CD4-positive, CD25-positive, alpha-beta regulatory T cell (primary cell): ENCODE measurements around the gene ROBO1. TPM values are rescaled to one million over a fixed set of nuclear protein-coding genes. Genes with fewer than 3 reads are reported as not detected.

ENCODE experiments used
- ATAC-seq, 2 donors: fragments of 150-1000 bp; cut with Tn5 transposase; one replicate each; pipeline ENCODE4 v1.10.0; 2021; ENCODE audit warnings: low read depth in 2 of 2, moderate number of reproducible peaks in 2 of 2, moderate library complexity in 1 of 2
- DNase-seq, 3 donors: peaks; one replicate each; pipeline versions ENCODE4 v3.0.0 to v3.0.0-alpha.2; 2012 to 2022; ENCODE audit warnings: mixed read lengths in 1 of 3
- H3K27ac ChIP-seq: one replicate; pipeline ENCODE4 v1.7.0; 2013; ENCODE audit warnings: mild to moderate bottlenecking, low read length; ENCODE audit not compliant: insufficient read depth, poor library complexity, severe bottlenecking
- H3K27me3 ChIP-seq: one replicate; pipeline ENCODE4 v1.7.0; 2013; ENCODE audit warnings: low read length; ENCODE audit not compliant: control insufficient read depth, insufficient read depth
- H3K36me3 ChIP-seq: one replicate; pipeline ENCODE4 v1.7.0; 2013; ENCODE audit warnings: mild to moderate bottlenecking, low read length, moderate library complexity; ENCODE audit not compliant: control insufficient read depth, insufficient read depth
- H3K4me1 ChIP-seq: 2 replicates; pipeline ENCODE4 v1.7.0; 2013; ENCODE audit warnings: mild to moderate bottlenecking, low read length; ENCODE audit not compliant: insufficient read depth, control insufficient read depth, poor library complexity, severe bottlenecking
- H3K4me3 ChIP-seq: one replicate; pipeline ENCODE4 v1.7.0; 2013; ENCODE audit warnings: low read depth, mild to moderate bottlenecking, low read length, moderate library complexity
- H3K9me3 ChIP-seq, 2 experiments: 1 replicate in 1 of 2; 2 replicates in 1 of 2; pipeline ENCODE4 v1.7.0; 2013; ENCODE audit warnings: low read length in 2 of 2, mild to moderate bottlenecking in 1 of 2, moderate library complexity in 1 of 2; ENCODE audit not compliant: control insufficient read depth in 2 of 2
- H3K27ac Mint-ChIP-seq, 3 donors: one replicate each; pipeline ENCODE4 v1.8.0; 2020 to 2022; ENCODE audit warnings: mild to moderate bottlenecking in 3 of 3, mixed read lengths in 3 of 3, moderate library complexity in 2 of 3
- H3K27me3 Mint-ChIP-seq: one replicate; pipeline ENCODE4 v1.8.0; 2022; ENCODE audit warnings: mild to moderate bottlenecking, mixed read lengths
- H3K36me3 Mint-ChIP-seq: one replicate; pipeline ENCODE4 v1.8.0; 2020; ENCODE audit warnings: mixed read lengths
- H3K4me1 Mint-ChIP-seq, 4 donors: one replicate each; pipeline ENCODE4 v1.8.0; 2020 to 2022; ENCODE audit warnings: mixed read lengths in 4 of 4, mild to moderate bottlenecking in 1 of 4
- H3K4me3 Mint-ChIP-seq, 4 donors: one replicate each; pipeline ENCODE4 v1.8.0; 2020 to 2022; ENCODE audit warnings: mild to moderate bottlenecking in 4 of 4, mixed read lengths in 4 of 4, moderate library complexity in 3 of 4
- H3K9me3 Mint-ChIP-seq, 7 donors: one replicate each; pipeline ENCODE4 v1.8.0; 2020 to 2022; ENCODE audit warnings: mixed read lengths in 7 of 7, mild to moderate bottlenecking in 3 of 7, moderate library complexity in 2 of 7
- polyA plus RNA-seq, 4 donors: library from polyadenylated mRNA; unstranded; fragments of 300-500 nt; fragmentation: Illumina TruSeq; gene quantifications; one replicate each; pipeline ENCODE4 v1.2.3, GENCODE V29; 2021
- total RNA-seq: library from RNA; stranded (reverse); gene quantifications from one replicate; pipeline ENCODE4 v1.2.3, GENCODE V29; 2022

Gene ROBO1
- total and polyA plus RNA-seq, 5 donors from 2014 or later = not detected

DNA sequence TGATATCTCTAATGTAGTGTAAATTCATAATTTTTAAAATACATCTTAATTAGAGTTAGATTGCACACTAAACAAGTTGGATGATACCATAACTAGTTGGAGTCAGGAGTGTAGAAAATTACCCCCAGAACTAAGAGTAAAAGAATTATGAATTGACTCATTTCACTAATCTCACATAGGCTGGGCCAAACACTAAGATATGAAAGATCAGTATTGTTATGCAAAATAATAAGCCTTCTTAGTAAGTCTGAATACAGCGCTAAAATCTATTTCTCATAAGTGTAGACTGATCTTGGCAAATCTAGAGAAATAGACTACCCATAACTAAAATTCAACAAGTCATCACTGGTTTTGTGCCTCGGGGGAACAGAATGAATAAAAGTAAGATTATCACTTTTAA lies 979.0 kb downstream of the ROBO1 start:
- H3K9me3 Mint-ChIP-seq = peaks cover 0 to 15% (median 4%) of the 10 kb centered on the region in 7 donors
- no peaks in the 10 kb centered on the region for H3K4me1 Mint-ChIP-seq
- H3K4me3 Mint-ChIP-seq = no peak overlapping the region
- Histone ChIP-seq H3K4me1 (no peaks in the 10 kb centered on the region), H3K27ac (no peak overlapping the region), H3K36me3 (no peaks in the 10 kb centered on the region), H3K4me3 (no peak overlapping the region), H3K27me3 (no peaks in the 10 kb centered on the region), H3K9me3 (peaks cover 4 to 7% of the 10 kb centered on the region in 2 experiments)
- no peaks in the 10 kb centered on the region for H3K36me3 Mint-ChIP-seq
- ATAC-seq (no peak), DNase-seq (no peak)
- H3K27ac Mint-ChIP-seq = no peak overlapping the region
- H3K27me3 Mint-ChIP-seq = no peaks in the 10 kb centered on the region

DNA sequence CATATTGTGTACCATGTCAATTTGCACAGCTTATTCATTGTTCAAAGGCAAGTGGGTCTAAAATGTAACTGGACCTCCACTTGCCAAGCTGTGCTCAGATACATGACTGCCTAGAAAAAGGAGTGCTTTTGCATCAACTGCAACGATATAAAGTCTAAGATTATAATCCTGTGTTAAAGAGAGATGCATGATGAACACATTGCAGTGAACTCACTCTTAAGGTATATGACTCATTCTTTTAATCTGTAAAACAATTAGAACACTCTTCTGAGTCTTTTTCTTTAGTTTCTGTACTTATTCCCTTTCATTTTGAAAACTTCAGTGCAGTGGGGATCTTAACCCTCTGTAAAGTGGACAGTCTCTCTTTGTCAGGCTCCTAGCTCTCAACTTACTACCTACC lies 982.8 kb downstream of the ROBO1 start:
- no peak overlapping the region for H3K27ac Mint-ChIP-seq
- H3K27ac ChIP-seq = no peak overlapping the region
- H3K27me3 ChIP-seq = no peaks in the 10 kb centered on the region
- no peaks in the 10 kb centered on the region for H3K27me3 Mint-ChIP-seq
- no peaks in the 10 kb centered on the region for H3K36me3 ChIP-seq
- no peak overlapping the region for H3K4me3 Mint-ChIP-seq
- H3K9me3 ChIP-seq = peaks cover 0 to 3% of the 10 kb centered on the region in 2 experiments
- H3K9me3 Mint-ChIP-seq = peaks cover 0 to 17% (median 8%) of the 10 kb centered on the region in 7 donors
- no peaks in the 10 kb centered on the region for H3K4me1 Mint-ChIP-seq
- no peaks in the 10 kb centered on the region for H3K4me1 ChIP-seq
- DNase-seq = no peak
- no peak for ATAC-seq
- no peak overlapping the region for H3K4me3 ChIP-seq
- no peaks in the 10 kb centered on the region for H3K36me3 Mint-ChIP-seq

DNA sequence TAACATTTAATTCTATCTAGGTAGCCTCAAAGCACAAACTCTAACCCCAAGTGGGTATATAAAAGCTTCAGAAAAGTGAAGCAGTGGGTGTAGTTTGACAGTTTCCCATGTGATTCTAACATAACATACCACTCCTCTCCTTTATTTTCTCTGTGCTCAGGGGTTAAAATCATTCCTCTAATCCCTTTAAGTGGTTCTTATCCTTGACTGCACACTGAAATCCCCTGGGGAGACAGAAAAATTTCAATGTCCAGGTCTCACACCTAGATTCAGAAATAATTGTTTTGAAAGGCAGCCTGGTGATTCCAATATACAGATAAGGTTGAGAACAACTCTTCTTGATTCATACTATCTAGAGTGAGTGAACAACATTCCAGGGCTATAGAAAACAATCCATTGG lies 986.4 kb downstream of the ROBO1 start:
- peak overlapping the region in 1 of 4 donors; percentile 10 for H3K4me3 Mint-ChIP-seq
- H3K4me3 ChIP-seq = no peak overlapping the region
- H3K27ac Mint-ChIP-seq = no peak overlapping the region
- peaks cover 0 to 32% (median 12%) of the 10 kb centered on the region in 7 donors for H3K9me3 Mint-ChIP-seq
- H3K36me3 Mint-ChIP-seq = no peaks in the 10 kb centered on the region
- H3K9me3 ChIP-seq = peaks cover 0 to 3% of the 10 kb centered on the region in 2 experiments
- no peak for DNase-seq
- no peaks in the 10 kb centered on the region for H3K4me1 Mint-ChIP-seq
- no peaks in the 10 kb centered on the region for H3K4me1 ChIP-seq
- no peaks in the 10 kb centered on the region for H3K36me3 ChIP-seq
- no peaks in the 10 kb centered on the region for H3K27me3 ChIP-seq
- ATAC-seq = no peak
- H3K27ac ChIP-seq = no peak overlapping the region
- no peaks in the 10 kb centered on the region for H3K27me3 Mint-ChIP-seq

DNA sequence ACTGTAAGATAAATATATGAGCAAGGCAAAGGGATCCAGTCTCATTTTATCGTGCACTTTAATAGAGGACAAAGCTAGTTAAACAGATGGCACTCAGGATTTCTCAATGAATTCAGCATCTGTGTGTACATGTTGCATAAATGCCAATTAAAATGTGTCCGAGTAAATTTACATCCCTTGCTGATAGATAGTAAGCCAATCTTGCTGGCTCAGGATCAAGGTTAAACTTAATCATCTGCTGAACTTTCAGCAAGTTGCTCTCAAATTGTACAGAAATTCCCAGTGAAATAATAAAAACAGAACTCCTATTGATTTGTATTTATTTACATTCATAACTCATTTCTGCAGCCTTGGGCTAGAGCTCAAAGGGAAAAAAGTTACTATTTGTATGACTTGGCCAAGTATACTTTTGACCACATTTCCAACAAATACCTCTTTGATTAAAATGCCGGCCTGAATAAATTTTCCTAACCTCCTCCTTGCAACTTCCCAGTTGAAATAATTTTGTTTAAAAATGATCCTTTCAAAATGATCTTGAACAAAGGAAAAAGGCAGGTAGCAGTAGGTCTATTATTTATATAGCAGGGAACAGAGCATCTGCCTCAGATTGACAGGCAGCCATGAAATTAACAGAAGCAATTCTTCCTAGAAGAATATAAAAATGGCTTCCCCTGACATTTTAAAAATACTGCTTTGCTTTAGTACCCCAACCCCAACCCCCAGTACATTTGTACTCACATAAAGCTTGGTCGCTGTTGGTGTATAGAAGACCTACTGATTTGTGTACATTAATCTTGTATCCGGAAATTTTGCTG lies 1001.9 kb downstream of the ROBO1 start:
- no peaks in the 10 kb centered on the region for H3K36me3 Mint-ChIP-seq
- H3K27me3 Mint-ChIP-seq = no peaks in the 10 kb centered on the region
- Histone ChIP-seq H3K4me1 (no peaks in the 10 kb centered on the region), H3K36me3 (no peaks in the 10 kb centered on the region), H3K27me3 (no peaks in the 10 kb centered on the region), H3K27ac (no peak overlapping the region), H3K9me3 (peaks cover 0 to 2% of the 10 kb centered on the region in 2 experiments), H3K4me3 (no peak overlapping the region)
- no peak overlapping the region for H3K27ac Mint-ChIP-seq
- no peaks in the 10 kb centered on the region for H3K4me1 Mint-ChIP-seq
- H3K9me3 Mint-ChIP-seq = peaks cover 4 to 28% (median 7%) of the 10 kb centered on the region in 7 donors
- ATAC-seq (no peak), DNase-seq (no peak)
- H3K4me3 Mint-ChIP-seq = no peak overlapping the region

DNA sequence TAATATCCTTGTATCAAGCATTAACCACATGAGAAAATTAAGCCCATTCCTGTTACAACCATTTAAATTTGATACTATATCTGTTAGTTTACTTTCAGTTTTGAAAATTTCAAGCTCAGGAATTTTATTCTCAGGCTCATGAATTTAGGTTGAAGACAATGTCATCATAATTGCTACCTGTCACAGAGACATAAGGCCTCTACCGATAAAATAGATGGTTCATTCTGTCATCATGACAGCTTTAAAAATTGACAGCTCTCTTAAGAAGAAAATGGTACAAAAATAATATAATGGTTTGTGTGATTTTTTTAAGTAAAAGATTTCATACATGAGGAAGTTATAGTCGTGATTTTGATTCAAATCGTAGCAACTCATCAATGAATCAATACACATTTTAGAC lies 1003.2 kb downstream of the ROBO1 start:
- Histone ChIP-seq H3K27ac (no peak overlapping the region), H3K4me1 (no peaks in the 10 kb centered on the region), H3K4me3 (no peak overlapping the region), H3K27me3 (no peaks in the 10 kb centered on the region), H3K36me3 (no peaks in the 10 kb centered on the region), H3K9me3 (peaks cover 0 to 6% of the 10 kb centered on the region in 2 experiments)
- Mint-ChIP-seq H3K9me3 (peaks cover 1 to 24% (median 6%) of the 10 kb centered on the region in 7 donors), H3K4me3 (no peak overlapping the region), H3K36me3 (no peaks in the 10 kb centered on the region), H3K27me3 (no peaks in the 10 kb centered on the region), H3K4me1 (no peaks in the 10 kb centered on the region), H3K27ac (no peak overlapping the region)
- no peak for ATAC-seq
- no peak for DNase-seq

DNA sequence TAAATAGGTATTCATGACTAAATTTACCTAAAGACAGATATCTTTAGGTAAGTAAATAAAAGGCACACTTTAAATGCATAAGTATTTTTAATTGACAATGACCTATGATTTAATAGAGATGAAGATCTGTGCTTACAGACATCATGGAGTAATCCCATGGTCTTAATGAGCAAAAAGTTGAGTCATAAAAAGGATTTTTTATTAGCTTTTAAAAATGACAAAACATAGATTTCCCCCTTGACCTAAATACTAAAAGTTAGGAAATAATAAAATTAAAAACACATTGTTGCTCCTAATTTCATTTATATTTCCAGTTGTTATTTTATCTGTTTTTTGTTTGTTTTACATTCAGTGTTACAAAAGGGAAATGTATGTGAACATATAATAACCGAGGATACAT lies 1005.7 kb downstream of the ROBO1 start:
- Histone ChIP-seq H3K27me3 (no peaks in the 10 kb centered on the region), H3K36me3 (no peaks in the 10 kb centered on the region), H3K4me1 (no peaks in the 10 kb centered on the region), H3K27ac (no peak overlapping the region), H3K4me3 (no peak overlapping the region), H3K9me3 (peaks cover 0 to 6% of the 10 kb centered on the region in 2 experiments)
- no peak overlapping the region for H3K4me3 Mint-ChIP-seq
- no peak overlapping the region for H3K27ac Mint-ChIP-seq
- ATAC-seq = no peak
- no peaks in the 10 kb centered on the region for H3K4me1 Mint-ChIP-seq
- no peaks in the 10 kb centered on the region for H3K27me3 Mint-ChIP-seq
- H3K9me3 Mint-ChIP-seq = peaks cover 0 to 17% (median 3%) of the 10 kb centered on the region in 7 donors
- H3K36me3 Mint-ChIP-seq = no peaks in the 10 kb centered on the region
- DNase-seq = no peak

DNA sequence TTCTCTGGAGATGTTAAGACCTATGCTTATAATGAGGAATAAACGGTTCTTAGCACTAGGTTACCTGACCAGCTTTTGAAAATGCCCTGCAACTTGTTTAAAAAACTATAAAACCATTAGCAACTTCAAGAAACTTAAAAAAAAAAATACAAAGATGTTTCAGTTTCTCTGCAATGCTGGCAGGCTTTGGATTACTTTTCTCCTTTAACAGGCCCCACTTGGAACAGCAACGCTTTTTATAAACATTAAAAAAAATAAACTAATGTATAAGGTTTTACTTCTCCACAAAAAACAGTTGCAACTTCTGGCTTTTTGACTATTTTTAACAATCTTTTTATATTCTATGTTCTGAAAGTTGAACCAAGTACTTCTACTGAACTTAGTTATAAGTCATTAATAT lies 1006.7 kb downstream of the ROBO1 start:
- Histone ChIP-seq H3K4me1 (no peaks in the 10 kb centered on the region), H3K27me3 (no peaks in the 10 kb centered on the region), H3K36me3 (no peaks in the 10 kb centered on the region), H3K9me3 (peaks cover 0 to 6% of the 10 kb centered on the region in 2 experiments), H3K27ac (no peak overlapping the region), H3K4me3 (no peak overlapping the region)
- Mint-ChIP-seq H3K4me1 (no peaks in the 10 kb centered on the region), H3K27ac (no peak overlapping the region), H3K27me3 (no peaks in the 10 kb centered on the region), H3K36me3 (no peaks in the 10 kb centered on the region), H3K4me3 (no peak overlapping the region), H3K9me3 (peaks cover 0 to 15% (median 2%) of the 10 kb centered on the region in 7 donors)
- ATAC-seq (no peak), DNase-seq (no peak)

DNA sequence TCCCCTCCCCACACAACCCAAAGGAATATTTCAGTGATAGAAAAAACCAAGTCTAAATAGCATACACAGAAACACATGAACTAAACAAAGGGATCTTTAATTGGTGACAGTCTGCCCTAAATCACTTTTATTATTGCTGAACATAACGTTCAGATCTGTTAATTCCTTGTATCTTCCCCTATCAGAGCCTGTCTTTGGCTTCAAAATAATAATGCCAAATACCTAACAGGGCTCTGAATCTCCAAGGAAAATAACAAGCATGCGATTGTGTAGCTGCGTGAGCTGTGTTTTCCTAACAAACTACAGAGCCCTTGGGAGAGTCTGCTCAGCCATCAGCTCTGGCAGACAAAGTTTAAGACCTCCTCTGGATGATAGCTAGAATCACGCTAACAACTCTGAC lies 1010.1 kb downstream of the ROBO1 start:
- ATAC-seq = no peak
- H3K27ac ChIP-seq = no peak overlapping the region
- no peaks in the 10 kb centered on the region for H3K4me1 ChIP-seq
- no peak overlapping the region for H3K27ac Mint-ChIP-seq
- H3K36me3 ChIP-seq = no peaks in the 10 kb centered on the region
- H3K4me3 ChIP-seq = no peak overlapping the region
- H3K4me1 Mint-ChIP-seq = no peaks in the 10 kb centered on the region
- H3K27me3 Mint-ChIP-seq = no peaks in the 10 kb centered on the region
- no peak for DNase-seq
- H3K9me3 ChIP-seq = peaks cover 0 to 6% of the 10 kb centered on the region in 2 experiments
- no peaks in the 10 kb centered on the region for H3K27me3 ChIP-seq
- peaks cover 1 to 11% (median 3%) of the 10 kb centered on the region in 7 donors for H3K9me3 Mint-ChIP-seq
- H3K4me3 Mint-ChIP-seq = no peak overlapping the region
- peaks cover 4% of the 10 kb centered on the region for H3K36me3 Mint-ChIP-seq
